ENCODE results near the gene RBBP5.

RBBP5 gene

GRCh38 chr1:205069371-205070125 is 52.2 kb downstream of the RBBP5 start:
- no peak for TF ChIP-seq CTCF (IDR thresholded peaks at IDR 0.05; ENCODE audit: poor library complexity, severe bottlenecking)
- Histone ChIP-seq H3K36me3 (ENCODE audit: low read depth) (no peaks in the 10 kb centered on the region), H3K4me1 (ENCODE audit: insufficient read depth, poor library complexity, severe bottlenecking) (no peaks in the 10 kb centered on the region), H3K27ac (ENCODE audit: poor library complexity, severe bottlenecking) (no peak overlapping the region), H3K9me3 (ENCODE audit: severe bottlenecking) (no peaks in the 10 kb centered on the region), H3K4me3 (ENCODE audit: severe bottlenecking) (no peak overlapping the region), H3K27me3 (ENCODE audit: insufficient read depth, poor library complexity, severe bottlenecking) (no peaks in the 10 kb centered on the region)
- ATAC-seq (ENCODE audit: low read depth) (no peak), DNase-seq (ENCODE audit: low spot score) (no peak)

GRCh38 chr1:205068457-205069040 is 53.2 kb downstream of the RBBP5 start:
- Histone ChIP-seq H3K27ac (ENCODE audit: poor library complexity, severe bottlenecking) (no peak overlapping the region), H3K4me3 (ENCODE audit: severe bottlenecking) (no peak overlapping the region), H3K36me3 (ENCODE audit: low read depth) (no peaks in the 10 kb centered on the region), H3K4me1 (ENCODE audit: insufficient read depth, poor library complexity, severe bottlenecking) (no peaks in the 10 kb centered on the region), H3K27me3 (ENCODE audit: insufficient read depth, poor library complexity, severe bottlenecking) (no peaks in the 10 kb centered on the region), H3K9me3 (ENCODE audit: severe bottlenecking) (no peaks in the 10 kb centered on the region)
- no peak for ATAC-seq (ENCODE audit: low read depth)
- no peak for TF ChIP-seq CTCF (IDR thresholded peaks at IDR 0.05; ENCODE audit: poor library complexity, severe bottlenecking)
- no peak for DNase-seq (ENCODE audit: low spot score)

DNA sequence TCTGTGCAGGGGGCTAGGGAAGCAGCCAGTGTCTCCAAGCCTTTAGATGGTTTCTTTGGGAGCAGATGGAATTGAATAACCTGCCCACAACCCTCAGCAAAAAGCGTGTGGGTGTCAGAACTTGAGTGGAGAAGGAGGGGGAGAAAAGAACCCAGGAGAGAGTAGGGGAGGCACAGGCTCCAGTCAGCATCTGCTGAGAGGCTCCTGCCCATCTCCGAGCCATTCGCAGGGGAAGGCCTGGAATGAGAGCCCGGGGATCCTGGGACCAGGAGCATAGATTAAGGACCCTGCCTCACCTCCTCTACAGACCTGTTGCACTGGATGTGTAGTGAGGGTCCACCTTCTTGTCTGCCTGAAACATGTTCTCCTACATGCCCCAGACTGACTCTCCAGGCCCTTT is 53.8 kb downstream of the RBBP5 start:
- ATAC-seq (ENCODE audit: low read depth), result no peak
- H3K9me3 ChIP-seq (ENCODE audit: severe bottlenecking), result no peaks in the 10 kb centered on the region
- no peaks in the 10 kb centered on the region for H3K4me1 ChIP-seq (ENCODE audit: insufficient read depth, poor library complexity, severe bottlenecking)
- no peak for TF ChIP-seq CTCF (IDR thresholded peaks at IDR 0.05; ENCODE audit: poor library complexity, severe bottlenecking)
- H3K36me3 ChIP-seq (ENCODE audit: low read depth), result no peaks in the 10 kb centered on the region
- DNase-seq (ENCODE audit: low spot score), result no peak
- no peaks in the 10 kb centered on the region for H3K27me3 ChIP-seq (ENCODE audit: insufficient read depth, poor library complexity, severe bottlenecking)
- no peak overlapping the region for H3K27ac ChIP-seq (ENCODE audit: poor library complexity, severe bottlenecking)
- H3K4me3 ChIP-seq (ENCODE audit: severe bottlenecking), result no peak overlapping the region

- Histone ChIP-seq H3K27me3 (ENCODE audit: insufficient read depth, poor library complexity, severe bottlenecking) (no peaks in the 10 kb centered on the region), H3K4me3 (ENCODE audit: severe bottlenecking) (no peak overlapping the region), H3K36me3 (ENCODE audit: low read depth) (no peaks in the 10 kb centered on the region), H3K9me3 (ENCODE audit: severe bottlenecking) (no peaks in the 10 kb centered on the region), H3K27ac (ENCODE audit: poor library complexity, severe bottlenecking) (no peak overlapping the region), H3K4me1 (ENCODE audit: insufficient read depth, poor library complexity, severe bottlenecking) (no peaks in the 10 kb centered on the region)
- TF ChIP-seq CTCF (IDR thresholded peaks at IDR 0.05; ENCODE audit: poor library complexity, severe bottlenecking), result no peak
- no peak for ATAC-seq (ENCODE audit: low read depth)
- no peak for DNase-seq (ENCODE audit: low spot score)
Observed at GRCh38 chr1:205067031-205067430, 54.7 kb downstream of the RBBP5 start.

All from RWPE2 (cell line).